ENCODE data around the gene IL17RC. TPM values are rescaled to one million over a fixed set of nuclear protein-coding genes. Genes with fewer than 3 reads are reported as not detected.
A peak's percentile ranks its signal among the peaks of the same experiment; 100 is the strongest.
"Not testable (repeated sequence)": the region's sequence is repeated elsewhere in the genome, so short reads cannot be mapped to it uniquely, and the experiment has no call there.

The IL17RC gene
- total RNA-seq, 1 donor from 2014 or later, result 0.42 TPM

- H3K27me3 Mint-ChIP-seq, result no peaks in the 10 kb centered on the region
- no peak overlapping the region for H3K4me3 Mint-ChIP-seq
- DNase-seq, result no peak
- no peaks in the 10 kb centered on the region for H3K9me3 Mint-ChIP-seq
- intact Hi-C loops (cut with micrococcal nuclease), result no loop called here
- H3K27ac Mint-ChIP-seq, result no peak overlapping the region
- peaks cover 34% of the 10 kb centered on the region for H3K36me3 Mint-ChIP-seq (ENCODE audit: low read depth)
- peaks cover 24% of the 10 kb centered on the region for H3K4me1 Mint-ChIP-seq
These were observed 20.8 kb downstream of the IL17RC start for GRCh38 chr3:9937486-9938238.

- Mint-ChIP-seq H3K36me3 (ENCODE audit: low read depth) (peaks cover 39% of the 10 kb centered on the region), H3K4me1 (peaks cover 21% of the 10 kb centered on the region), H3K4me3 (no peak overlapping the region), H3K27ac (no peak overlapping the region), H3K27me3 (no peaks in the 10 kb centered on the region), H3K9me3 (no peaks in the 10 kb centered on the region)
- DNase-seq, result no peak
- intact Hi-C loops (cut with micrococcal nuclease), result no loop called here
These were observed 22.1 kb downstream of the IL17RC start for GRCh38 chr3:9938966-9939365.

GRCh38 chr3:9939906-9940305, 23.0 kb downstream of the IL17RC start:
- DNase-seq; H3K27ac Mint-ChIP-seq; intact Hi-C loops (cut with micrococcal nuclease); H3K4me3 Mint-ChIP-seq; H3K27me3 Mint-ChIP-seq; H3K9me3 Mint-ChIP-seq: not testable (repeated sequence)
- peaks cover 14% of the 10 kb centered on the region for H3K4me1 Mint-ChIP-seq
- peaks cover 44% of the 10 kb centered on the region for H3K36me3 Mint-ChIP-seq (ENCODE audit: low read depth)

- peaks cover 7% of the 10 kb centered on the region for H3K4me1 Mint-ChIP-seq
These were observed 23.8 kb downstream of the IL17RC start for GRCh38 chr3:9940746-9941145.

GRCh38 chr3:9942164-9942563, 25.3 kb downstream of the IL17RC start:
- Mint-ChIP-seq H3K27me3 (no peaks in the 10 kb centered on the region), H3K27ac (no peak overlapping the region), H3K36me3 (ENCODE audit: low read depth) (peaks cover 34% of the 10 kb centered on the region), H3K9me3 (no peaks in the 10 kb centered on the region), H3K4me1 (peaks cover 6% of the 10 kb centered on the region), H3K4me3 (no peak overlapping the region)
- intact Hi-C loops (cut with micrococcal nuclease), result no loop called here
- no peak for DNase-seq

More at GRCh38 chr3:9940746-9941145, 23.8 kb downstream of the IL17RC start:
- no peaks in the 10 kb centered on the region for H3K27me3 Mint-ChIP-seq
- peaks cover 38% of the 10 kb centered on the region for H3K36me3 Mint-ChIP-seq (ENCODE audit: low read depth)
- DNase-seq, result no peak
- no peak overlapping the region for H3K4me3 Mint-ChIP-seq
- no peaks in the 10 kb centered on the region for H3K9me3 Mint-ChIP-seq
- no peak overlapping the region for H3K27ac Mint-ChIP-seq
- intact Hi-C loops (cut with micrococcal nuclease), result no loop called here

- no peaks in the 10 kb centered on the region for H3K27me3 Mint-ChIP-seq
- no peaks in the 10 kb centered on the region for H3K9me3 Mint-ChIP-seq
- peaks cover 29% of the 10 kb centered on the region for H3K36me3 Mint-ChIP-seq (ENCODE audit: low read depth)
- no peak overlapping the region for H3K4me3 Mint-ChIP-seq
- H3K27ac Mint-ChIP-seq, result peak overlapping the region; percentile 15
- DNase-seq, result no peak
- H3K4me1 Mint-ChIP-seq, result peaks cover 6% of the 10 kb centered on the region
- intact Hi-C loops (cut with micrococcal nuclease), result no loop called here
These were observed 26.2 kb downstream of the IL17RC start for GRCh38 chr3:9942934-9943690.

- no peaks in the 10 kb centered on the region for H3K9me3 Mint-ChIP-seq
- H3K4me3 Mint-ChIP-seq, result no peak overlapping the region
- DNase-seq, result no peak
- peak overlapping the region; percentile 32 for H3K27ac Mint-ChIP-seq
- H3K36me3 Mint-ChIP-seq (ENCODE audit: low read depth), result peaks cover 26% of the 10 kb centered on the region
- H3K27me3 Mint-ChIP-seq, result no peaks in the 10 kb centered on the region
- H3K4me1 Mint-ChIP-seq, result peaks cover 6% of the 10 kb centered on the region
- intact Hi-C loops (cut with micrococcal nuclease), result no loop called here
These were observed 27.4 kb downstream of the IL17RC start for GRCh38 chr3:9944271-9944670.

- Mint-ChIP-seq H3K4me1 (peaks cover 6% of the 10 kb centered on the region), H3K27me3 (no peaks in the 10 kb centered on the region), H3K36me3 (ENCODE audit: low read depth) (peaks cover 27% of the 10 kb centered on the region), H3K9me3 (no peaks in the 10 kb centered on the region), H3K4me3 (peak overlapping the region; percentile 63), H3K27ac (peak overlapping the region; percentile 29)
- intact Hi-C loops (cut with micrococcal nuclease), result loop anchor here (5.0 kb wide), 1 partner anchor 53 kb away; the partner anchor contains the start of gene JAGN1
- DNase-seq, result no peak
These were observed 28.5 kb downstream of the IL17RC start for GRCh38 chr3:9945358-9945757.

GRCh38 chr3:9946112-9947024, 29.5 kb downstream of the IL17RC start:
- Mint-ChIP-seq H3K36me3 (ENCODE audit: low read depth) (peaks cover 19% of the 10 kb centered on the region), H3K9me3 (no peaks in the 10 kb centered on the region), H3K4me1 (peaks cover 13% of the 10 kb centered on the region), H3K27me3 (no peaks in the 10 kb centered on the region), H3K4me3 (peak overlapping the region; percentile 91), H3K27ac (peak overlapping the region; percentile 87)
- DNase-seq, result peak; percentile 97
- intact Hi-C loops (cut with micrococcal nuclease), result loop anchor here (1.0 to 5.0 kb wide), 3 partner anchors 13 to 80 kb away; partner anchors contain the start of genes CRELD1, FANCD2 and JAGN1

GRCh38 chr3:9947025-9947995, 30.4 kb downstream of the IL17RC start:
- intact Hi-C loops (cut with micrococcal nuclease), result loop anchor here (5.0 kb wide), 1 partner anchor 55 kb away; the partner anchor contains the start of gene JAGN1
- no peak overlapping the region for H3K4me3 Mint-ChIP-seq
- H3K36me3 Mint-ChIP-seq (ENCODE audit: low read depth), result peaks cover 17% of the 10 kb centered on the region
- DNase-seq, result no peak
- peaks cover 16% of the 10 kb centered on the region for H3K4me1 Mint-ChIP-seq
- no peaks in the 10 kb centered on the region for H3K9me3 Mint-ChIP-seq
- no peaks in the 10 kb centered on the region for H3K27me3 Mint-ChIP-seq
- no peak overlapping the region for H3K27ac Mint-ChIP-seq

GRCh38 chr3:9948586-9948985, 31.7 kb downstream of the IL17RC start:
- no peak overlapping the region for H3K4me3 Mint-ChIP-seq
- peaks cover 11% of the 10 kb centered on the region for H3K36me3 Mint-ChIP-seq (ENCODE audit: low read depth)
- H3K4me1 Mint-ChIP-seq, result peaks cover 16% of the 10 kb centered on the region
- DNase-seq, result no peak
- no peak overlapping the region for H3K27ac Mint-ChIP-seq
- H3K9me3 Mint-ChIP-seq, result no peaks in the 10 kb centered on the region
- intact Hi-C loops (cut with micrococcal nuclease), result loop anchor here (5.0 kb wide), 1 partner anchor 56 kb away; the partner anchor contains the start of gene JAGN1
- no peaks in the 10 kb centered on the region for H3K27me3 Mint-ChIP-seq

- Mint-ChIP-seq H3K27ac (no peak overlapping the region), H3K4me3 (no peak overlapping the region), H3K4me1 (peaks cover 16% of the 10 kb centered on the region), H3K9me3 (no peaks in the 10 kb centered on the region), H3K36me3 (ENCODE audit: low read depth) (peaks cover 10% of the 10 kb centered on the region), H3K27me3 (no peaks in the 10 kb centered on the region)
- DNase-seq, result no peak
- intact Hi-C loops (cut with micrococcal nuclease), result loop anchor here (5.0 kb wide), 1 partner anchor 57 kb away; the partner anchor contains the start of gene JAGN1
These were observed 32.2 kb downstream of the IL17RC start for GRCh38 chr3:9949115-9949514.

All from activated CD4-positive, alpha-beta T cell treated with anti-CD3 and anti-CD28 coated beads, Interleukin-2, amount 10 ng/mL, durations not matched to agents 24 days and 14 days (primary cell).